ENCODE data around the gene PTPN14.

Gene PTPN14

GRCh38 chr1:214349781-214350180 lies 201.6 kb downstream of the PTPN14 start:
- Mint-ChIP-seq H3K9me3 (peaks cover 6% of the 10 kb centered on the region), H3K27me3 (ENCODE audit: low read depth) (no peaks in the 10 kb centered on the region), H3K27ac (no peak overlapping the region), H3K36me3 (ENCODE audit: low read depth) (peaks cover 52% of the 10 kb centered on the region), H3K4me3 (no peak overlapping the region), H3K4me1 (peaks cover 11% of the 10 kb centered on the region)
- TF ChIP-seq CTCF (IDR thresholded peaks at IDR 0.05; ENCODE audit: unreplicated experiment in 3 of 3): no peak

GRCh38 chr1:214349008-214349407 lies 202.4 kb downstream of the PTPN14 start:
- TF ChIP-seq CTCF (IDR thresholded peaks at IDR 0.05; ENCODE audit: unreplicated experiment in 3 of 3): no peak

GRCh38 chr1:214344897-214345296 lies 206.5 kb downstream of the PTPN14 start:
- Mint-ChIP-seq H3K36me3 (ENCODE audit: low read depth) (peaks cover 55% of the 10 kb centered on the region), H3K27ac (no peak overlapping the region), H3K4me1 (peaks cover 6% of the 10 kb centered on the region), H3K27me3 (ENCODE audit: low read depth) (no peaks in the 10 kb centered on the region), H3K9me3 (peaks cover 10% of the 10 kb centered on the region), H3K4me3 (no peak overlapping the region)
- no peak for TF ChIP-seq CTCF (IDR thresholded peaks at IDR 0.05; ENCODE audit: unreplicated experiment in 3 of 3)

More at GRCh38 chr1:214349008-214349407, 202.4 kb downstream of the PTPN14 start:
- H3K9me3 Mint-ChIP-seq: peaks cover 10% of the 10 kb centered on the region
- no peak overlapping the region for H3K27ac Mint-ChIP-seq
- H3K4me1 Mint-ChIP-seq: peaks cover 11% of the 10 kb centered on the region
- H3K4me3 Mint-ChIP-seq: no peak overlapping the region
- H3K27me3 Mint-ChIP-seq (ENCODE audit: low read depth): no peaks in the 10 kb centered on the region
- H3K36me3 Mint-ChIP-seq (ENCODE audit: low read depth): peaks cover 56% of the 10 kb centered on the region

- H3K4me3 Mint-ChIP-seq: no peak overlapping the region
- no peaks in the 10 kb centered on the region for H3K27me3 Mint-ChIP-seq (ENCODE audit: low read depth)
- TF ChIP-seq CTCF (IDR thresholded peaks at IDR 0.05; ENCODE audit: unreplicated experiment in 3 of 3): no peak
- no peak overlapping the region for H3K27ac Mint-ChIP-seq
- peaks cover 52% of the 10 kb centered on the region for H3K36me3 Mint-ChIP-seq (ENCODE audit: low read depth)
- peaks cover 10% of the 10 kb centered on the region for H3K9me3 Mint-ChIP-seq
- H3K4me1 Mint-ChIP-seq: peaks cover 5% of the 10 kb centered on the region
Observed at GRCh38 chr1:214342525-214342924, 208.9 kb downstream of the PTPN14 start.

GRCh38 chr1:214341932-214342331 lies 209.5 kb downstream of the PTPN14 start:
- peaks cover 11% of the 10 kb centered on the region for H3K4me1 Mint-ChIP-seq
- TF ChIP-seq CTCF (IDR thresholded peaks at IDR 0.05; ENCODE audit: unreplicated experiment in 3 of 3): no peak
- no peak overlapping the region for H3K4me3 Mint-ChIP-seq
- H3K27me3 Mint-ChIP-seq (ENCODE audit: low read depth): no peaks in the 10 kb centered on the region
- peaks cover 46% of the 10 kb centered on the region for H3K36me3 Mint-ChIP-seq (ENCODE audit: low read depth)
- no peak overlapping the region for H3K27ac Mint-ChIP-seq
- peaks cover 8% of the 10 kb centered on the region for H3K9me3 Mint-ChIP-seq

- Mint-ChIP-seq H3K9me3 (peaks cover 8% of the 10 kb centered on the region), H3K27ac (no peak overlapping the region), H3K27me3 (ENCODE audit: low read depth) (no peaks in the 10 kb centered on the region), H3K4me3 (no peak overlapping the region), H3K36me3 (ENCODE audit: low read depth) (peaks cover 44% of the 10 kb centered on the region), H3K4me1 (peaks cover 14% of the 10 kb centered on the region)
- no peak for TF ChIP-seq CTCF (IDR thresholded peaks at IDR 0.05; ENCODE audit: unreplicated experiment in 3 of 3)
Observed at GRCh38 chr1:214341459-214341858, 209.9 kb downstream of the PTPN14 start.

All from nephron (organoid).